Measurements from ENCODE around the gene NCLN.
"Not testable (repeated sequence)": the region's sequence is repeated elsewhere in the genome, so short reads cannot be mapped to it uniquely, and the experiment has no call there.

NCLN gene

GRCh38 chr19:3190921-3191805 lies 5.4 kb downstream of the NCLN start:
- TF ChIP-seq CTCF (IDR thresholded peaks at IDR 0.05; ENCODE audit: poor library complexity, severe bottlenecking), result no peak
- Histone ChIP-seq H3K36me3 (ENCODE audit: low read depth) (peaks cover 32% of the 10 kb centered on the region), H3K9me3 (ENCODE audit: severe bottlenecking) (no peaks in the 10 kb centered on the region), H3K27me3 (ENCODE audit: insufficient read depth, poor library complexity, severe bottlenecking) (no peaks in the 10 kb centered on the region), H3K27ac (ENCODE audit: poor library complexity, severe bottlenecking) (no peak overlapping the region), H3K4me1 (ENCODE audit: insufficient read depth, poor library complexity, severe bottlenecking) (peaks cover 4% of the 10 kb centered on the region), H3K4me3 (ENCODE audit: severe bottlenecking) (no peak overlapping the region)
- ATAC-seq (ENCODE audit: low read depth) (no peak), DNase-seq (ENCODE audit: low spot score) (no peak)

- H3K9me3 ChIP-seq (ENCODE audit: severe bottlenecking); H3K4me1 ChIP-seq (ENCODE audit: insufficient read depth, poor library complexity, severe bottlenecking); DNase-seq (ENCODE audit: low spot score); ATAC-seq (ENCODE audit: low read depth); H3K4me3 ChIP-seq (ENCODE audit: severe bottlenecking); H3K27ac ChIP-seq (ENCODE audit: poor library complexity, severe bottlenecking); H3K27me3 ChIP-seq (ENCODE audit: insufficient read depth, poor library complexity, severe bottlenecking): not testable (repeated sequence)
- H3K36me3 ChIP-seq (ENCODE audit: low read depth), result peaks cover 32% of the 10 kb centered on the region
Measured at GRCh38 chr19:3191806-3192104, 6.0 kb downstream of the NCLN start.

- TF ChIP-seq CTCF (IDR thresholded peaks at IDR 0.05; ENCODE audit: poor library complexity, severe bottlenecking), result no peak
- H3K4me3 ChIP-seq (ENCODE audit: severe bottlenecking), result no peak overlapping the region
- DNase-seq (ENCODE audit: low spot score), result peak; percentile 58
- no peaks in the 10 kb centered on the region for H3K9me3 ChIP-seq (ENCODE audit: severe bottlenecking)
- H3K27ac ChIP-seq (ENCODE audit: poor library complexity, severe bottlenecking), result no peak overlapping the region
- H3K4me1 ChIP-seq (ENCODE audit: insufficient read depth, poor library complexity, severe bottlenecking), result peaks cover 1% of the 10 kb centered on the region
- no peaks in the 10 kb centered on the region for H3K27me3 ChIP-seq (ENCODE audit: insufficient read depth, poor library complexity, severe bottlenecking)
- ATAC-seq (ENCODE audit: low read depth), result no peak
- peaks cover 32% of the 10 kb centered on the region for H3K36me3 ChIP-seq (ENCODE audit: low read depth)
Measured at GRCh38 chr19:3192228-3192635, 6.5 kb downstream of the NCLN start.

- Histone ChIP-seq H3K4me3 (ENCODE audit: severe bottlenecking) (no peak overlapping the region), H3K9me3 (ENCODE audit: severe bottlenecking) (no peaks in the 10 kb centered on the region), H3K4me1 (ENCODE audit: insufficient read depth, poor library complexity, severe bottlenecking) (no peaks in the 10 kb centered on the region), H3K36me3 (ENCODE audit: low read depth) (peaks cover 27% of the 10 kb centered on the region), H3K27ac (ENCODE audit: poor library complexity, severe bottlenecking) (no peak overlapping the region), H3K27me3 (ENCODE audit: insufficient read depth, poor library complexity, severe bottlenecking) (no peaks in the 10 kb centered on the region)
- no peak for TF ChIP-seq CTCF (IDR thresholded peaks at IDR 0.05; ENCODE audit: poor library complexity, severe bottlenecking)
- DNase-seq (ENCODE audit: low spot score) (peak; percentile 60), ATAC-seq (ENCODE audit: low read depth) (no peak)
Measured at GRCh38 chr19:3192684-3193083, 7.0 kb downstream of the NCLN start.

- Histone ChIP-seq H3K4me1 (ENCODE audit: insufficient read depth, poor library complexity, severe bottlenecking) (no peaks in the 10 kb centered on the region), H3K27ac (ENCODE audit: poor library complexity, severe bottlenecking) (no peak overlapping the region)
Measured at GRCh38 chr19:3193256-3194105, 7.8 kb downstream of the NCLN start.

More at GRCh38 chr19:3193256-3194105, 7.8 kb downstream of the NCLN start:
- Histone ChIP-seq H3K4me3 (ENCODE audit: severe bottlenecking) (no peak overlapping the region), H3K27me3 (ENCODE audit: insufficient read depth, poor library complexity, severe bottlenecking) (no peaks in the 10 kb centered on the region), H3K36me3 (ENCODE audit: low read depth) (peaks cover 25% of the 10 kb centered on the region), H3K9me3 (ENCODE audit: severe bottlenecking) (no peaks in the 10 kb centered on the region)
- no peak for TF ChIP-seq CTCF (IDR thresholded peaks at IDR 0.05; ENCODE audit: poor library complexity, severe bottlenecking)
- ATAC-seq (ENCODE audit: low read depth), result no peak
- peak; percentile 52 for DNase-seq (ENCODE audit: low spot score)

All from RWPE2 (cell line).